HepG2 (cell line): ENCODE data around the gene NELL1. TPM values are rescaled to one million over a fixed set of nuclear protein-coding genes. Genes with fewer than 3 reads are reported as not detected.

Source experiments
- ATAC-seq: fragments of 200-7000 bp; cut with Tn5 transposase; 3 replicates; pipeline ENCODE4 v1.9.1; 2020; ENCODE audit warnings: mild to moderate bottlenecking, moderate library complexity
- BruUV-seq: library from RNA; stranded (reverse); fragments of 400-500 nt; replicated peaks from 2 replicates; lab custom pipeline; 2021; lab: Mats Ljungman, UMichigan
- CTCF ChIA-PET: fragments of 300-600 bp; formaldehyde crosslinking; extraction: SDS; loops from one replicate; lab custom pipeline; 2021; ENCODE audit warnings: low total read pairs, inconsistent platforms, low intra/inter-chr PET ratio; lab: Yijun Ruan, JAX
- POLR2A ChIA-PET: fragments of 350-600 bp; sonication (Branson Sonifier 250); formaldehyde crosslinking; loops from one replicate; lab custom pipeline; 2020; ENCODE audit warnings: antibody characterized with exemption, inconsistent platforms; lab: Yijun Ruan, JAX
- DNase-seq: peaks from one replicate; pipeline ENCODE4 v3.0.0-alpha.2; 2015; ENCODE audit warnings: low spot score
- FAIRE-seq: peaks from 3 replicates; lab custom pipeline; 2011; peaks lifted over from hg19 to GRCh38; lab: Jason Lieb, UNC
- H2AFZ ChIP-seq: one replicate; pipeline ENCODE4 v1.6.1; 2011; ENCODE audit warnings: low read length, inconsistent platforms
- H3K27ac ChIP-seq: fragments of 300-600 bp; 3 replicates; pipeline ENCODE4 v1.8.0; 2011; ENCODE audit warnings: mixed run types, mild to moderate bottlenecking, mixed read lengths, low read length, inconsistent platforms; ENCODE audit not compliant: insufficient read depth; ENCODE audit errors: extremely low read length
- H3K27me3 ChIP-seq, 2 experiments: fragments of 200-600 bp in 1 of 2; 2 replicates in 1 of 2; 3 replicates in 1 of 2; pipeline versions ENCODE4 v1.6.0 to v1.8.0; 2011; ENCODE audit warnings: low read length in 2 of 2, mild to moderate bottlenecking in 2 of 2, moderate library complexity in 2 of 2, inconsistent platforms in 1 of 2; ENCODE audit not compliant: insufficient read depth in 2 of 2, control insufficient read depth in 1 of 2
- H3K36me3 ChIP-seq, 2 experiments: fragments of 200-600 bp in 1 of 2; replicated peaks in 1 of 2; 2 replicates in 1 of 2; 3 replicates in 1 of 2; pipeline versions ENCODE4 v1.5.1 to v1.8.0; 2011; ENCODE audit warnings: low read length in 2 of 2, inconsistent platforms in 1 of 2; ENCODE audit not compliant: insufficient read depth in 2 of 2, control insufficient read depth in 1 of 2
- H3K4me1 ChIP-seq: 2 replicates; pipeline ENCODE4 v1.5.1; 2012; ENCODE audit warnings: low read length, inconsistent platforms; ENCODE audit not compliant: insufficient read depth
- H3K4me2 ChIP-seq: 2 replicates; pipeline ENCODE4 v1.6.0; 2011; ENCODE audit warnings: low read depth, low read length, inconsistent platforms
- H3K4me3 ChIP-seq, 3 experiments: fragments of 200-600 bp in 1 of 3; sonication (generic), shearing (Covaris generic) in 1 of 3; replicated peaks in 1 of 3; 2 replicates each; pipeline ENCODE4 v1.5.1; 2011 to 2016; ENCODE audit warnings: low read length in 3 of 3, inconsistent platforms in 2 of 3, low read depth in 2 of 3, mild to moderate bottlenecking in 2 of 3, control low read depth in 1 of 3, mixed read lengths in 1 of 3; ENCODE audit not compliant: insufficient read depth in 1 of 3
- H3K79me2 ChIP-seq: one replicate; pipeline ENCODE4 v1.6.1; 2011; ENCODE audit warnings: low read length, inconsistent platforms; ENCODE audit not compliant: insufficient read depth
- H3K9ac ChIP-seq: 2 replicates; pipeline ENCODE4 v1.6.0; 2011; ENCODE audit warnings: mild to moderate bottlenecking, low read depth, low read length, inconsistent platforms; ENCODE audit not compliant: insufficient read depth
- H3K9me3 ChIP-seq: 2 replicates; pipeline ENCODE4 v1.5.1; 2012; ENCODE audit warnings: mild to moderate bottlenecking, low read length
- H4K20me1 ChIP-seq: 2 replicates; pipeline ENCODE4 v1.6.0; 2011; ENCODE audit warnings: inconsistent platforms, mild to moderate bottlenecking, low read length, moderate library complexity; ENCODE audit not compliant: insufficient read depth
- CBX1 ChIP-seq: IDR thresholded peaks from one replicate; pipeline ENCODE4 v1.6.1; 2016; ENCODE audit warnings: antibody characterized with exemption, low read depth
- GZF1 ChIP-seq: sonication (generic); formaldehyde crosslinking; IDR thresholded peaks from 2 replicates; pipeline ENCODE4 v1.5.1; 2020; ENCODE audit warnings: mild to moderate bottlenecking, missing genetic modification reagents
- HMG20A ChIP-seq: IDR thresholded peaks from 2 replicates; pipeline ENCODE4 v1.6.1; 2016; ENCODE audit warnings: borderline replicate concordance
- IRF1 ChIP-seq: sonication (generic); formaldehyde crosslinking; IDR thresholded peaks from 2 replicates; pipeline ENCODE4 v1.4.0; 2020; ENCODE audit warnings: low read depth, mild to moderate bottlenecking, missing genetic modification reagents
- KLF15 ChIP-seq: sonication (generic); formaldehyde crosslinking; IDR thresholded peaks from 2 replicates; pipeline ENCODE4 v1.8.1; 2023; ENCODE audit warnings: borderline replicate concordance, mild to moderate bottlenecking, inconsistent platforms, missing genetic modification reagents, mixed read lengths
- MXD4 ChIP-seq: IDR thresholded peaks from 2 replicates; pipeline ENCODE4 v1.6.1; 2016; ENCODE audit warnings: mild to moderate bottlenecking, missing biosample characterization, missing genetic modification reagents
- NONO ChIP-seq, 2 experiments: fragments of 450-650 bp in 1 of 2; sonication (generic) in 1 of 2; formaldehyde crosslinking in 1 of 2; IDR thresholded peaks in 1 of 2; conservative IDR thresholded peaks in 1 of 2; 2 replicates each; pipeline versions ENCODE4 v1.6.1 to v1.8.0; 2017 to 2022; ENCODE audit warnings: mild to moderate bottlenecking in 1 of 2, missing genetic modification reagents in 1 of 2, moderate library complexity in 1 of 2
- RCOR2 ChIP-seq: IDR thresholded peaks from 2 replicates; pipeline ENCODE4 v1.6.1; 2016; ENCODE audit warnings: missing biosample characterization, missing genetic modification reagents
- SIX4 ChIP-seq: sonication (generic); formaldehyde crosslinking; IDR thresholded peaks from 2 replicates; pipeline ENCODE4 v1.4.0; 2020; ENCODE audit warnings: missing genetic modification reagents
- SOX5 ChIP-seq: IDR thresholded peaks from 2 replicates; pipeline ENCODE4 v1.6.1; 2016; ENCODE audit warnings: borderline replicate concordance
- SUZ12 ChIP-seq: fragments of 150-350 bp; IDR thresholded peaks from 2 replicates; pipeline ENCODE4 v1.6.1; 2014; ENCODE audit warnings: low read depth, low read length
- ZBTB20 ChIP-seq: sonication (generic); formaldehyde crosslinking; IDR thresholded peaks from 2 replicates; pipeline ENCODE4 v1.8.1; 2023; ENCODE audit warnings: missing genetic modification reagents, low read depth, mild to moderate bottlenecking, borderline replicate concordance
- ZFP36L2 ChIP-seq: sonication (generic); formaldehyde crosslinking; IDR thresholded peaks from 2 replicates; pipeline ENCODE4 v1.4.0; 2020; ENCODE audit warnings: missing genetic modification reagents
- ZFP90 ChIP-seq: sonication (generic); formaldehyde crosslinking; IDR thresholded peaks from 2 replicates; pipeline ENCODE4 v1.8.0; 2022; ENCODE audit warnings: missing genetic modification reagents, mild to moderate bottlenecking, inconsistent platforms, borderline replicate concordance
- ZNF224 ChIP-seq: sonication (generic); formaldehyde crosslinking; IDR thresholded peaks from 2 replicates; pipeline ENCODE4 v1.5.0; 2020; ENCODE audit warnings: mild to moderate bottlenecking, missing genetic modification reagents
- ZNF670 ChIP-seq: sonication (generic); formaldehyde crosslinking; IDR thresholded peaks from 2 replicates; pipeline ENCODE4 v1.8.0; 2022; ENCODE audit warnings: mild to moderate bottlenecking, missing genetic modification reagents, borderline replicate concordance
- ZNF720 ChIP-seq: sonication (generic); formaldehyde crosslinking; IDR thresholded peaks from 2 replicates; pipeline ENCODE4 v1.4.0; 2020; ENCODE audit warnings: missing genetic modification reagents
- WGBS: methylation state at CpG from one replicate; pipeline ENCODE4 v1.1.6; 2017; ENCODE audit warnings: low lambda C conversion rate; 5-methylcytosine and 5-hydroxymethylcytosine counted together
- in situ Hi-C: cut with HindIII; loops from 2 replicates; pipeline ENCODE4 v1.10.0; 2017; ENCODE audit warnings: low pct_unique_long_range_greater_than_20kb; ENCODE audit not compliant: extremely low pct_ligation_motif_present
- intact Hi-C: fragments of 100-400 bp; cut with micrococcal nuclease; formaldehyde crosslinking; loops from one replicate; pipeline ENCODE4 v1.10.0; 2022; ENCODE audit not compliant: unreplicated experiment
- polyA plus RNA-seq, 8 experiments: library from polyadenylated mRNA; depleted of rRNA in 3 of 8; stranded (reverse) in 7 of 8; unstranded in 1 of 8; fragments of >200 nt; fragmentation: Illumina TruSeq in 4 of 8; extraction: Trizol in 4 of 8; gene quantifications; 2 replicates each; pipeline versions ENCODE4 v1.2.1 to v1.2.3, GENCODE V29; 2011 to 2016; ENCODE audit warnings: low read depth in 4 of 8, missing spikeins in 1 of 8, mixed read lengths in 1 of 8; ENCODE audit not compliant: insufficient read depth in 1 of 8
- total RNA-seq, 5 experiments: library from RNA; depleted of rRNA; stranded (reverse); fragments of >200 nt; fragmentation: Illumina TruSeq; extraction: Trizol; gene quantifications; 2 replicates each; pipeline ENCODE4 v1.2.3, GENCODE V29; 2016; ENCODE audit warnings: low read depth in 1 of 5
- TF ChIP-seq, protein P1 (sequence below): sonication (generic); formaldehyde crosslinking; IDR thresholded peaks from 2 replicates; pipeline ENCODE4 v1.5.0; 2020; ENCODE audit warnings: missing genetic modification reagents
- TF ChIP-seq, protein P2 (sequence below): sonication (generic); formaldehyde crosslinking; IDR thresholded peaks from 2 replicates; pipeline ENCODE4 v1.4.0; 2020; ENCODE audit warnings: missing genetic modification reagents, borderline replicate concordance
- TF ChIP-seq, protein P3 (sequence below): sonication (generic); formaldehyde crosslinking; IDR thresholded peaks from 2 replicates; pipeline ENCODE4 v1.5.0; 2020; ENCODE audit warnings: missing genetic modification reagents

Gene NELL1
- total and polyA plus RNA-seq, 2 of the 13 experiments (the other 11 are each of a cell fraction or from before 2014, with no cell fraction given) = not detected

DNA sequence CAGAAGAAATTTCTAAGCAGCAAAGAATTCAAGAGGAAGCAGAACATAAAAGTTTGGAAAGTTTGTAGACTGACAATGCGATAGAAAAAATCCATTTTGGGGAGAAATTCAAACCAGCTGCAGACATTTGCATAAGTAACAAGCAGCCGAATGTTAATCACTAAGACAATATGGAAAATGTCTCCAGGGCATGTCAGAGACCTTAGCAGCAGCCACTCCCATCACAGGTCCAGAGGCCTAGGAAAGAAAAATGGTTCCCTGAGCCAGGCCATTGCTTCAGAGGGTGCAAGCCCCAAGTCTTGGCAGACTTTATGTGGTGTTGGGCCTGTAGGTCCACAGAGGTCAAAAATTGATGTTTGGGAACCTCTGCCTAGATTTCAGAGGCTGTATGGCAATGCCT lies 155.4 kb downstream of the NELL1 start:
- Histone ChIP-seq H3K79me2 (no peaks in the 10 kb centered on the region), H3K9me3 (no peaks in the 10 kb centered on the region), H3K27ac (no peak overlapping the region), H3K4me3 (no peak overlapping the region), H3K4me2 (no peak overlapping the region), H3K9ac (no peak overlapping the region), H4K20me1 (no peaks in the 10 kb centered on the region), H3K36me3 (no peaks in the 10 kb centered on the region), H2AFZ (no peak overlapping the region), H3K4me1 (no peaks in the 10 kb centered on the region), H3K27me3 (no peaks in the 10 kb centered on the region)
- ChIA-PET POLR2A (no interaction called here), CTCF (no interaction called here)
- TF ChIP-seq MXD4 (CRISPR knock-in tag) (no peak), GZF1 (no peak), SOX5 (CRISPR knock-in tag) (no peak), SUZ12 (no peak), NONO (IDR thresholded peaks at IDR 0.05) (no peak), NONO (CRISPR knock-in tag; conservative IDR thresholded peaks at IDR 0.05) (no peak), ZFP36L2 (no peak), IRF1 (CRISPR knock-in tag) (no peak), KLF15 (no peak), ZNF670 (no peak), CBX1 (no peak), SIX4 (no peak), RCOR2 (CRISPR knock-in tag) (no peak), HMG20A (CRISPR knock-in tag) (no peak), ZFP90 (CRISPR knock-in tag) (no peak), ZNF720 (no peak), ZBTB20 (CRISPR knock-in tag) (no peak), ZNF224 (no peak)
- TF ChIP-seq, protein P1, sequence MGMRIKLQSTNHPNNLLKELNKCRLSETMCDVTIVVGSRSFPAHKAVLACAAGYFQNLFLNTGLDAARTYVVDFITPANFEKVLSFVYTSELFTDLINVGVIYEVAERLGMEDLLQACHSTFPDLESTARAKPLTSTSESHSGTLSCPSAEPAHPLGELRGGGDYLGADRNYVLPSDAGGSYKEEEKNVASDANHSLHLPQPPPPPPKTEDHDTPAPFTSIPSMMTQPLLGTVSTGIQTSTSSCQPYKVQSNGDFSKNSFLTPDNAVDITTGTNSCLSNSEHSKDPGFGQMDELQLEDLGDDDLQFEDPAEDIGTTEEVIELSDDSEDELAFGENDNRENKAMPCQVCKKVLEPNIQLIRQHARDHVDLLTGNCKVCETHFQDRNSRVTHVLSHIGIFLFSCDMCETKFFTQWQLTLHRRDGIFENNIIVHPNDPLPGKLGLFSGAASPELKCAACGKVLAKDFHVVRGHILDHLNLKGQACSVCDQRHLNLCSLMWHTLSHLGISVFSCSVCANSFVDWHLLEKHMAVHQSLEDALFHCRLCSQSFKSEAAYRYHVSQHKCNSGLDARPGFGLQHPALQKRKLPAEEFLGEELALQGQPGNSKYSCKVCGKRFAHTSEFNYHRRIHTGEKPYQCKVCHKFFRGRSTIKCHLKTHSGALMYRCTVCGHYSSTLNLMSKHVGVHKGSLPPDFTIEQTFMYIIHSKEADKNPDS = no peak
- TF ChIP-seq, protein P2, sequence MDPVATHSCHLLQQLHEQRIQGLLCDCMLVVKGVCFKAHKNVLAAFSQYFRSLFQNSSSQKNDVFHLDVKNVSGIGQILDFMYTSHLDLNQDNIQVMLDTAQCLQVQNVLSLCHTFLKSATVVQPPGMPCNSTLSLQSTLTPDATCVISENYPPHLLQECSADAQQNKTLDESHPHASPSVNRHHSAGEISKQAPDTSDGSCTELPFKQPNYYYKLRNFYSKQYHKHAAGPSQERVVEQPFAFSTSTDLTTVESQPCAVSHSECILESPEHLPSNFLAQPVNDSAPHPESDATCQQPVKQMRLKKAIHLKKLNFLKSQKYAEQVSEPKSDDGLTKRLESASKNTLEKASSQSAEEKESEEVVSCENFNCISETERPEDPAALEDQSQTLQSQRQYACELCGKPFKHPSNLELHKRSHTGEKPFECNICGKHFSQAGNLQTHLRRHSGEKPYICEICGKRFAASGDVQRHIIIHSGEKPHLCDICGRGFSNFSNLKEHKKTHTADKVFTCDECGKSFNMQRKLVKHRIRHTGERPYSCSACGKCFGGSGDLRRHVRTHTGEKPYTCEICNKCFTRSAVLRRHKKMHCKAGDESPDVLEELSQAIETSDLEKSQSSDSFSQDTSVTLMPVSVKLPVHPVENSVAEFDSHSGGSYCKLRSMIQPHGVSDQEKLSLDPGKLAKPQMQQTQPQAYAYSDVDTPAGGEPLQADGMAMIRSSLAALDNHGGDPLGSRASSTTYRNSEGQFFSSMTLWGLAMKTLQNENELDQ (CRISPR knock-in tag) = no peak
- TF ChIP-seq, protein P3, sequence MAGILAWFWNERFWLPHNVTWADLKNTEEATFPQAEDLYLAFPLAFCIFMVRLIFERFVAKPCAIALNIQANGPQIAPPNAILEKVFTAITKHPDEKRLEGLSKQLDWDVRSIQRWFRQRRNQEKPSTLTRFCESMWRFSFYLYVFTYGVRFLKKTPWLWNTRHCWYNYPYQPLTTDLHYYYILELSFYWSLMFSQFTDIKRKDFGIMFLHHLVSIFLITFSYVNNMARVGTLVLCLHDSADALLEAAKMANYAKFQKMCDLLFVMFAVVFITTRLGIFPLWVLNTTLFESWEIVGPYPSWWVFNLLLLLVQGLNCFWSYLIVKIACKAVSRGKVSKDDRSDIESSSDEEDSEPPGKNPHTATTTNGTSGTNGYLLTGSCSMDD (CRISPR knock-in tag) = no peak
- 2% methylated on average over 2 of the region's 2 CpGs for WGBS
- DNase-seq (no peak), FAIRE-seq (no peak), ATAC-seq (no peak)
- intact Hi-C loops (no loop called here), in situ Hi-C loops (no loop called here)
- BruUV-seq = no TSS peak
